ENCODE results near the gene OR10K2. TPM values are rescaled to one million over a fixed set of nuclear protein-coding genes. Genes with fewer than 3 reads are reported as not detected.
"Not testable (repeated sequence)": the region's sequence is repeated elsewhere in the genome, so short reads cannot be mapped to it uniquely, and the experiment has no call there.

Gene OR10K2
- total RNA-seq (2014; rRNA removed; shearing (Covaris generic)): not detected in 2 replicates

- DNase-seq (ENCODE audit: low spot score): no peak
These were observed at the start of gene OR10K2 for GRCh38 chr1:158426137-158426536. OR10K2 (minus strand) TSS chr1:158426237; CDS start chr1:158420866, 5,371 bp downstream.

GRCh38 chr1:158471920-158472319 is 45.9 kb upstream of the OR10K2 start, which contains the start of gene OR10R2:
OR10R2 (plus strand) TSS chr1:158472220; CDS start chr1:158472326, 106 bp downstream.
- no peak for DNase-seq (ENCODE audit: low spot score)

GRCh38 chr1:158461534-158461933 is 35.5 kb upstream of the OR10K2 start, which contains the start of gene OR10K1:
OR10K1 (plus strand) TSS chr1:158461834; CDS start chr1:158465562, 3,728 bp downstream.
- DNase-seq (ENCODE audit: low spot score): no peak

- DNase-seq (ENCODE audit: low spot score): no peak
These were observed 32.2 kb upstream of the OR10K2 start for GRCh38 chr1:158458263-158458662.

GRCh38 chr1:158457246-158457645 is 31.2 kb upstream of the OR10K2 start:
- DNase-seq (ENCODE audit: low spot score): no peak

GRCh38 chr1:158454537-158454936 is 28.5 kb upstream of the OR10K2 start:
- DNase-seq (ENCODE audit: low spot score): no peak

- no peak for DNase-seq (ENCODE audit: low spot score)
These were observed 19.3 kb upstream of the OR10K2 start for GRCh38 chr1:158445376-158445775.

GRCh38 chr1:158434741-158435140 is 8.7 kb upstream of the OR10K2 start:
- DNase-seq (ENCODE audit: low spot score): no peak

- DNase-seq (ENCODE audit: low spot score): not testable (repeated sequence)
These were observed 4.1 kb upstream of the OR10K2 start for GRCh38 chr1:158430163-158430562.

- DNase-seq (ENCODE audit: low spot score): no peak
These were observed 1.0 kb downstream of the OR10K2 start for GRCh38 chr1:158425027-158425426.

- DNase-seq (ENCODE audit: low spot score): no peak
These were observed 3.8 kb downstream of the OR10K2 start for GRCh38 chr1:158422212-158422611.

- DNase-seq (ENCODE audit: low spot score): no peak
These were observed 8.5 kb downstream of the OR10K2 start for GRCh38 chr1:158417586-158417985.

GRCh38 chr1:158414651-158415345 is 11.2 kb downstream of the OR10K2 start:
- DNase-seq (ENCODE audit: low spot score): no peak

- no peak for DNase-seq (ENCODE audit: low spot score)
These were observed 18.9 kb downstream of the OR10K2 start for GRCh38 chr1:158407092-158407491.

GRCh38 chr1:158400871-158401270 is 25.2 kb downstream of the OR10K2 start:
- DNase-seq (ENCODE audit: low spot score): no peak

- DNase-seq (ENCODE audit: low spot score): no peak
These were observed 27.1 kb downstream of the OR10K2 start, which contains the start of gene OR10T2 for GRCh38 chr1:158398818-158399514. OR10T2 (minus strand) TSS chr1:158399466; CDS start chr1:158399466, 0 bp downstream.

GRCh38 chr1:158396646-158397045 is 29.4 kb downstream of the OR10K2 start:
- no peak for DNase-seq (ENCODE audit: low spot score)

GRCh38 chr1:158393476-158393875 is 32.6 kb downstream of the OR10K2 start:
- no peak for DNase-seq (ENCODE audit: low spot score)

- DNase-seq (ENCODE audit: low spot score): no peak
These were observed 34.9 kb downstream of the OR10K2 start for GRCh38 chr1:158391099-158391498.

GRCh38 chr1:158390331-158390730 is 35.7 kb downstream of the OR10K2 start:
- DNase-seq (ENCODE audit: low spot score): no peak

- no peak for DNase-seq (ENCODE audit: low spot score)
These were observed 51.2 kb downstream of the OR10K2 start for GRCh38 chr1:158374860-158375259.

GRCh38 chr1:158374101-158374500 is 51.9 kb downstream of the OR10K2 start:
- DNase-seq (ENCODE audit: low spot score): not testable (repeated sequence)

Data from HT-29 (cell line).